GM18867 (cell line): ENCODE measurements around the gene STXBP6.
"Not testable (repeated sequence)": the region's sequence is repeated elsewhere in the genome, so short reads cannot be mapped to it uniquely, and the experiment has no call there.

Experiments used
- ATAC-seq: cut with Tn5 transposase; IDR thresholded peaks from one replicate; pipeline ENCODE4 v1.9.1; 2021; ENCODE audit warnings: mild to moderate bottlenecking, moderate library complexity; ENCODE audit not compliant: unreplicated experiment

Gene STXBP6

DNA sequence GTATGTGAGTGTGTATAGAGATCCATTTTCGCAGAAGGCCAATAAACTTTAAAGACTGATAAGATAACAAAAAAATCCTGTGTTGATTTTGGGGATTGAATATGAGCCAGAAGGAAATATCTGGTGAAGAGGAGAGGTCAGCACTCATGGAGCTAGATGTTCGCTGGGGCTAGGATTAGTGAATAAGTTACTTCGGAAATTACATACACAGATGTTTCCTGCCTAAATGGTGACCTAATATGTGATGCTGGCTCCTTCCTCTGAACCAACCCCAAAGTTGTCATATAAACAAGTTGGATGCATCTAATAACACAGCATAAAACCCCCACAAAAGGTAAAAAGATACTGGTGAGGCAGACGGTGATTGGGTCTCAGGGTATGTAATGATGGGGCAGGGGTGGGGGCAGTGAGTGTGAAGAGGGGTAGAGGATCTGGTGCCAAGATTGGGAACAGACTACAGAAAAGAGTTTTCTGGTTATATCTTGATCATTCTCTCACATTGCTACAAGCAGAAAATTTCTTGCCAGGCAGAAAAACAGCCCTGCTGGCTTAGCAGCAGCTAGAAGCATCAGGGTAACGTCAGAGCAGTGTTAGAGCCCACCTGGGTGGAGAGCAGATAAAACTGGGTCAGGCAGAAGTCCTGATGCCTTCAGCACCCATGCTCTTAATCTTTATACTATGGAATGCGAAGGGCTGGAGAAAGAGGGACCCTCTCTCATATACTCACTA, 275.6 kb downstream of the STXBP6 start:
- ATAC-seq: no peak

DNA sequence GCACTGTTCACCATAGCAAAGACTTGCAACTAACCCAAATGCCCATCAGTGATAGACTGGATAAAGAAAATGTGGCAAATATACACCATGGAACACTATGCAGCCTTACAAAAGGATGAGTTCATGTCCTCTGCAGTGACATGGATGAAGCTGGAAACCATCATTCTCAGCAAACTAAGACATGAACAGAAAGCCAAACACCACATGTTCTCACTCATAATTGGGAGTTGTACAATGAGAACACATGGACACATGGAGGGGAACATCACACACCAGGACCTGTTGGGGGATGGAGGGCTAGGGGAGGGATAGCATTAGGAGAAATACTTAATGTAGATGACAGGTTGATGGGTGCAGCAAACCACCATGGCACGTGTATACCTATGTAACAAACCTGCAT, 276.4 kb downstream of the STXBP6 start:
- ATAC-seq: not testable (repeated sequence)

DNA sequence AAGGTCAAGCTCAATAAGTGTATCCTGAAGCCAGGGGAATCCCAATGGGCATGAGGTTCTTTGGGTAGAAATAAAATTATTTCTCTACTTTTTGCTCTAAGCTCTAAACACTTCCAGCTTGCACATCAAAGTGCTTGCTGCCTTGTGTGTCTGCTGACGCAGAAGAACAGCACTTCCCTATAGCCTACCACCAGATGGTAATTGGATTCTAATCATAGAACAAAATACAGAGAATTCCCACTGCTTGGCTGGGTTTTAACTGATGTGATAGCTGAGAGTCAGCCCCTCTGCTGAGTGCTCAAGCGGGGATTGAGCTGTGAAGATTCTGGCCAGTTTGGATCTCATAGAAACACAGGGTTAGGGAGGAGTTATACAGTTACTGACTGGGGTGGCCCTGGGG, 283.5 kb downstream of the STXBP6 start:
- ATAC-seq: no peak

DNA sequence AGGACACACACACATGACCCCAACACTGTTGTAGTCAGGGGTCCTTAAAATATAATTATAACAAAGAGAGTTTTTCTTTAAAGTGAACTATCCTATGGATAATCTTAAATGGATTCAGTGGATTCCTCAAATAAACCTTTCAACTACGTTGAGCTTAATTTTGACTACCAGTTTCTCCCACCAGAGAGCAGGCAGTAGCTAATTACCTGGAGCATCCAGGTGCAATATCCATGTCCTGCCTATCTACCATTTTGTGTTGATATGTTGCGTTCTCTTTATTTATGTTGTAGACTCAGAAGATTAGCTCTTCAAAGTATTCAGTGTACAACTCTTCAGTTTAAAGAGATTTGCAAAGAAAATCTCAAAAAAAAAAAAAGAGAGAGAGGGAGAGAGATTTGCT, 288.8 kb downstream of the STXBP6 start:
- no peak for ATAC-seq
